KOPT-K1 (cell line): ENCODE results near the gene CLIC3.

ENCODE experiments used
- H3K27ac ChIP-seq: fragments of 200-600 bp; sonication (generic); 2 replicates; pipeline ENCODE4 v1.5.1; 2016; ENCODE audit warnings: antibody characterized with exemption, mild to moderate bottlenecking, low read depth, low read length; ENCODE audit not compliant: poor library complexity, severe bottlenecking
- H3K36me3 ChIP-seq: fragments of 200-600 bp; sonication (generic); 2 replicates; pipeline ENCODE4 v1.5.1; 2017; ENCODE audit warnings: antibody characterized with exemption, mild to moderate bottlenecking, low read length, moderate library complexity; ENCODE audit not compliant: insufficient read depth
- H3K9me3 ChIP-seq: fragments of 200-600 bp; sonication (generic); 2 replicates; pipeline ENCODE4 v1.5.1; 2017; ENCODE audit warnings: antibody characterized with exemption, low read length, mild to moderate bottlenecking; ENCODE audit not compliant: insufficient read depth, poor library complexity, severe bottlenecking

Gene CLIC3

GRCh38 chr9:137025517-137025966, 29.2 kb upstream of the CLIC3 start:
- no peak overlapping the region for H3K27ac ChIP-seq
- H3K36me3 ChIP-seq = no peaks in the 10 kb centered on the region
- H3K9me3 ChIP-seq = no peaks in the 10 kb centered on the region

GRCh38 chr9:137023583-137023991, 27.2 kb upstream of the CLIC3 start:
- Histone ChIP-seq H3K9me3 (no peaks in the 10 kb centered on the region), H3K36me3 (no peaks in the 10 kb centered on the region), H3K27ac (no peak overlapping the region)

- Histone ChIP-seq H3K9me3 (no peaks in the 10 kb centered on the region), H3K27ac (no peak overlapping the region)
Measured at GRCh38 chr9:137023157-137023556, 26.8 kb upstream of the CLIC3 start.

GRCh38 chr9:137022662-137023008, 26.3 kb upstream of the CLIC3 start:
- H3K36me3 ChIP-seq = no peaks in the 10 kb centered on the region
- H3K27ac ChIP-seq = no peak overlapping the region
- no peaks in the 10 kb centered on the region for H3K9me3 ChIP-seq

More at GRCh38 chr9:137023157-137023556, 26.8 kb upstream of the CLIC3 start:
- no peaks in the 10 kb centered on the region for H3K36me3 ChIP-seq

GRCh38 chr9:137021979-137022661, 25.8 kb upstream of the CLIC3 start:
- no peak overlapping the region for H3K27ac ChIP-seq
- H3K9me3 ChIP-seq = no peaks in the 10 kb centered on the region
- H3K36me3 ChIP-seq = no peaks in the 10 kb centered on the region

GRCh38 chr9:137021568-137021978, 25.2 kb upstream of the CLIC3 start:
- H3K9me3 ChIP-seq = no peaks in the 10 kb centered on the region
- no peaks in the 10 kb centered on the region for H3K36me3 ChIP-seq
- H3K27ac ChIP-seq = no peak overlapping the region

- H3K36me3 ChIP-seq = no peaks in the 10 kb centered on the region
- no peaks in the 10 kb centered on the region for H3K9me3 ChIP-seq
- no peak overlapping the region for H3K27ac ChIP-seq
Measured at GRCh38 chr9:137020771-137021567, 24.6 kb upstream of the CLIC3 start.

GRCh38 chr9:137019891-137020683, 23.7 kb upstream of the CLIC3 start:
- H3K36me3 ChIP-seq = no peaks in the 10 kb centered on the region
- no peaks in the 10 kb centered on the region for H3K9me3 ChIP-seq
- H3K27ac ChIP-seq = no peak overlapping the region

GRCh38 chr9:137018761-137019559, 22.6 kb upstream of the CLIC3 start:
- Histone ChIP-seq H3K27ac (no peak overlapping the region), H3K9me3 (no peaks in the 10 kb centered on the region), H3K36me3 (no peaks in the 10 kb centered on the region)

GRCh38 chr9:137017791-137018497, 21.6 kb upstream of the CLIC3 start:
- Histone ChIP-seq H3K27ac (no peak overlapping the region), H3K9me3 (no peaks in the 10 kb centered on the region), H3K36me3 (no peaks in the 10 kb centered on the region)

GRCh38 chr9:137017071-137017470, 20.7 kb upstream of the CLIC3 start:
- Histone ChIP-seq H3K27ac (no peak overlapping the region), H3K36me3 (no peaks in the 10 kb centered on the region), H3K9me3 (no peaks in the 10 kb centered on the region)

GRCh38 chr9:137016436-137016835, 20.1 kb upstream of the CLIC3 start:
- H3K9me3 ChIP-seq = no peaks in the 10 kb centered on the region
- no peaks in the 10 kb centered on the region for H3K36me3 ChIP-seq
- no peak overlapping the region for H3K27ac ChIP-seq

GRCh38 chr9:137015976-137016375, 19.6 kb upstream of the CLIC3 start:
- no peaks in the 10 kb centered on the region for H3K36me3 ChIP-seq

GRCh38 chr9:137015540-137015930, 19.2 kb upstream of the CLIC3 start:
- H3K9me3 ChIP-seq = no peaks in the 10 kb centered on the region
- H3K27ac ChIP-seq = no peak overlapping the region
- H3K36me3 ChIP-seq = no peaks in the 10 kb centered on the region

More at GRCh38 chr9:137015976-137016375, 19.6 kb upstream of the CLIC3 start:
- Histone ChIP-seq H3K9me3 (no peaks in the 10 kb centered on the region), H3K27ac (no peak overlapping the region)
